Ishikawa (cell line): ENCODE measurements around the gene CCDC68.

ENCODE experiments used
- CEBPB ChIP-seq: IDR thresholded peaks from 2 replicates; pipeline ENCODE4 v1.6.1; 2012
- CREB1 ChIP-seq: IDR thresholded peaks from 2 replicates; pipeline ENCODE4 v1.6.1; 2012; ENCODE audit warnings: low read depth
- EGR1 ChIP-seq: IDR thresholded peaks from 2 replicates; pipeline ENCODE4 v1.6.1; 2012
- EP300 ChIP-seq: IDR thresholded peaks from 2 replicates; pipeline ENCODE4 v1.6.1; 2012; ENCODE audit warnings: borderline replicate concordance
- FOXM1 ChIP-seq: IDR thresholded peaks from 2 replicates; pipeline ENCODE4 v1.6.1; 2012; ENCODE audit warnings: low read depth, borderline replicate concordance
- MAX ChIP-seq: IDR thresholded peaks from 2 replicates; pipeline ENCODE4 v1.6.1; 2012
- NFIC ChIP-seq: IDR thresholded peaks from 2 replicates; pipeline ENCODE4 v1.6.1; 2012
- RAD21 ChIP-seq: IDR thresholded peaks from 2 replicates; pipeline ENCODE4 v1.6.1; 2012; ENCODE audit warnings: low read depth
- REST ChIP-seq: IDR thresholded peaks from 2 replicates; pipeline ENCODE4 v1.6.1; 2012; ENCODE audit warnings: low read depth, mild to moderate bottlenecking
- TAF1 ChIP-seq: IDR thresholded peaks from 2 replicates; pipeline ENCODE4 v1.6.1; 2012; ENCODE audit warnings: low read depth, mild to moderate bottlenecking
- TCF12 ChIP-seq: IDR thresholded peaks from 2 replicates; pipeline ENCODE4 v1.6.1; 2012; ENCODE audit warnings: low read depth
- USF1 ChIP-seq: IDR thresholded peaks from 2 replicates; pipeline ENCODE4 v1.6.1; 2012
- YY1 ChIP-seq: IDR thresholded peaks from 2 replicates; pipeline ENCODE4 v1.6.1; 2012; ENCODE audit warnings: low read depth

- TF ChIP-seq USF1: no peak
- no peak for TF ChIP-seq TAF1
- TF ChIP-seq CEBPB: no peak
- TF ChIP-seq EGR1: no peak
- TF ChIP-seq MAX: no peak
- TF ChIP-seq EP300: no peak
- no peak for TF ChIP-seq RAD21
- no peak for TF ChIP-seq TCF12
- TF ChIP-seq REST: no peak
- TF ChIP-seq CREB1: no peak
- no peak for TF ChIP-seq YY1
- no peak for TF ChIP-seq NFIC
- TF ChIP-seq FOXM1: no peak
Observed at GRCh38 chr18:54867131-54867530, 92.1 kb downstream of the CCDC68 start.
